ENCODE measurements around the gene PRAC1.

- no peak for TF ChIP-seq CTCF (IDR thresholded peaks at IDR 0.05 in 8 of 11, conservative IDR thresholded peaks at IDR 0.05 in 3 of 11)
- no peak for TF ChIP-seq POLR2A (IDR thresholded peaks at IDR 0.05)
Measured at GRCh38 chr17:48711128-48711527, 11.2 kb downstream of the PRAC1 start.

Measured in spleen (tissue), 7 donors.